HG03064 (cell line): ENCODE data around the gene WNT6.

Experiments
- ATAC-seq: cut with Tn5 transposase; IDR thresholded peaks from one replicate; pipeline ENCODE4 v1.9.1; 2021; ENCODE audit warnings: low read depth; ENCODE audit not compliant: unreplicated experiment

Gene WNT6

GRCh38 chr2:218856167-218856895 is 3.3 kb upstream of the WNT6 start:
- ATAC-seq = no peak

- no peak for ATAC-seq
Measured at GRCh38 chr2:218856896-218857243, 2.7 kb upstream of the WNT6 start.

GRCh38 chr2:218857371-218858137 is 2.1 kb upstream of the WNT6 start:
- no peak for ATAC-seq

- no peak for ATAC-seq
Measured at GRCh38 chr2:218858138-218858445, 1.5 kb upstream of the WNT6 start.

GRCh38 chr2:218858671-218859555 is 692 bp upstream of the WNT6 start:
- ATAC-seq = no peak

GRCh38 chr2:218859988-218860831 is 605 bp downstream of the WNT6 start:
- no peak for ATAC-seq

GRCh38 chr2:218860950-218861381 is 1.4 kb downstream of the WNT6 start:
- ATAC-seq = no peak

GRCh38 chr2:218861645-218862318 is 2.2 kb downstream of the WNT6 start:
- ATAC-seq = no peak

- no peak for ATAC-seq
Measured at GRCh38 chr2:218863021-218863520, 3.5 kb downstream of the WNT6 start.

- ATAC-seq = no peak
Measured at GRCh38 chr2:218865396-218865795, 5.8 kb downstream of the WNT6 start.

GRCh38 chr2:218865999-218866398 is 6.4 kb downstream of the WNT6 start:
- ATAC-seq = no peak

- no peak for ATAC-seq
Measured at GRCh38 chr2:218867900-218868299, 8.3 kb downstream of the WNT6 start.

GRCh38 chr2:218869064-218869463 is 9.5 kb downstream of the WNT6 start:
- ATAC-seq = no peak

GRCh38 chr2:218870984-218871344 is 11.4 kb downstream of the WNT6 start:
- ATAC-seq = no peak

- ATAC-seq = no peak
Measured at GRCh38 chr2:218871345-218872302, 12.0 kb downstream of the WNT6 start.

GRCh38 chr2:218872645-218873358 is 13.2 kb downstream of the WNT6 start:
- no peak for ATAC-seq

GRCh38 chr2:218873359-218874194 is 14.0 kb downstream of the WNT6 start:
- ATAC-seq = no peak
